ENCODE results near the gene KIAA1328.

The KIAA1328 gene

GRCh38 chr18:36963464-36963863 lies 134.5 kb downstream of the KIAA1328 start:
- no peak for DNase-seq

GRCh38 chr18:36974686-36975085 lies 145.8 kb downstream of the KIAA1328 start:
- no peak for DNase-seq

- DNase-seq, result no peak
Observed at GRCh38 chr18:36977121-36977520, 148.2 kb downstream of the KIAA1328 start.

DNA sequence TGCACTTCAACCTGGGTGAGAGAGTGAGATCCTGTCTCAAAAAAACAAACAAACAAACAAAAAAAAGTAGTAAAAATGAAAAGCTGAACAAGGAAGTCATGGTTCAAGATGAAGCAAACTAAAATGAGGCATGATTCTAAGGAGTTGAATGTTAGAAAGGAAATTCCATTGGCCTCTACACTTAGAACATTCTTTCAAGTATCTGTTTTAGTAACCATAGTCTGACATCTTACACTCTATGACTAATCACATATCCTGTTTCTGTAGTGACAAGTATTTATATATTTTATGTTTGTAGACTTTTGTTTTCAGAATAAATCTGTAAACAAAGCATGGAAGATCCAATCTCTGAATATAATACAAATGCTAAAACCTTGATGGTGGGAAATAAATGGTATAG lies 164.1 kb downstream of the KIAA1328 start:
- peak; percentile 5 for DNase-seq

DNA sequence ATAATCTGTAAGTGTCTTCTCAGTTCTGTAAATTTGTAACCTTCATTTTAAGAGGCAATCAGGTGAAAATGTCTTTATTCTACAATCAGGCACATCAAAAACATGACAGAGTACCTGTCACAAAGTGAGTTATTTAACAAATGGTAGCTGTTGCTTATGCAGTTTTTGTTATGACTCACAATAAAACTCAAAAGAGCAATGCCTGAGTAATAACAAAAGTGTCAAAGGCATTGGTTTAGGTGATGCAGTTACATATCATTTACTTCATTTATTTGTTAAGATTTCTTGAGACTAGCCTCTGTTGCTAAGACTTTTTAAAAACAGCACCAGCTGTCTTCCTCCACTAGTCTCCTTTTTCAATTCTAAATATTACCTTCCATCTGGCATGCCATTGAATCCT lies 177.8 kb downstream of the KIAA1328 start:
- DNase-seq, result no peak

DNA sequence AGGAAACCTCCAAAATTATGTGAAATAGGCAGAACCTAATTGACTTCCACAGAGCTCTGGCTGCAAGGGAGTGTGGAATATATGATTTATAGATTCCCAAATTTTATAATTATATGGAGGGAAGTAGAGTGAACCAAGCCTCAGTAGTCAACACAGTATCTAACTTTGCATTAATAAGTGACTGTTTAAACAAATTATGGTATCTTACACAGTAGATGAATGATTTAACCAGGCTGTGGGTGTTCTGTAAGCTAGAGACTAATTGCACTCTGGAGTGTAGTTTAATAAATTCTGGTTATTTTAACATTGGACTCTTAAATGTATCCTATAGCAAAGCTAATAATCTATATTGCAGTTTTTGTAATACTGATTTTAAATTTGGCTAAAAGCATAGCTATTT lies 183.5 kb downstream of the KIAA1328 start:
- DNase-seq, result no peak

DNA sequence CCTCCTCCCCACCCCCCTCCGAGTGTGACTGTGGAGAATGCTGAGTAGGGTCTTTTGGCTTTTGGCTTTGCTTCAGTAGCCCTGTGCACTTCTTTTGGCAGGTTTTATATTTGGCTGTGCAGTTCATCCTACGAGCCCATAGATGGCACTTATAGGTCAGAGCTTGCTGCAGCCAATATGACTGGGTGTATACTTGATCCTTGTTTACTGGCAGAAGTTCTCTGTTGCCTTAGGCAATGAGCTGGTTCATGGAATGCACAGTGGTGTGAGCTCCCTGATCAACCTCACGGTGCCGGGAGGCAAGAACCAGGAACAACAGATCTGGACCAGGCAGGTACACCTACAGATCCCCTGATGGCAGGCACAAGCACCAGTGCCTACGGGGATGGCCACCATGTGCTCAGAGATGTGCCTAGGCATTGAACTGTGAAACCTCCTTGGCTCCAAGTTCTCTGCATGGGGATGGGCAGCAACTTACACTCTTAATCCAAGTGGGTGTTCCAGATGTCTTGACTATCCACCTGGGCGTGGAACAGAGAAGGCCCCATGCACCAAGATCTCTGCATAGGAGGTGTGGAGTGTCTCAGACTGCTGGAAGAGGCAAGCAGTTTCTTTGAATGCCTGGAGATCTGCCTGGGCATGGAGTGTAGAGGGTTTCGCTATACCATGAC lies 190.4 kb downstream of the KIAA1328 start:
- peak; percentile 48 for DNase-seq

DNA sequence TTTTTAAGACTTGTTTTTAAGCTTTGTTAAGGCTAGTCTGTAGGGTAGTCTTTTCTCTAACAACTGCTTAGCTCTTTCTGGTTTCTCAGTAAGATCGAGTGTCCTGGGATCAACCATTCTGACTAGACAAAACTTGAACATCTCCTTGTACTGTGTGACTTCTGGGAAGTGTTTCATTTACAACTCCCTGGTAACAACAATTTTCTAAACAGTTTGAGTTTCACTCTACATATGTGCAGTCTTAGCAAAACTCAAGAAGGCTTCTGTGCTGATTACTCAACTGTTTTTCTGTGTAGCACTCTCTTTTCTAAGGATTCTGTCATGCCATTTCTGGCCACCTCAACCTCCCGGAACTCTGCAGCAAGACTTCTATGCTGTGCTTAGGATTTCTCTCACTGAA lies 204.5 kb downstream of the KIAA1328 start:
- DNase-seq, result no peak

- DNase-seq, result no peak
Observed at GRCh38 chr18:37042381-37042780, 213.5 kb downstream of the KIAA1328 start.

- no peak for DNase-seq
Observed at GRCh38 chr18:37055137-37055802, 226.3 kb downstream of the KIAA1328 start.

DNA sequence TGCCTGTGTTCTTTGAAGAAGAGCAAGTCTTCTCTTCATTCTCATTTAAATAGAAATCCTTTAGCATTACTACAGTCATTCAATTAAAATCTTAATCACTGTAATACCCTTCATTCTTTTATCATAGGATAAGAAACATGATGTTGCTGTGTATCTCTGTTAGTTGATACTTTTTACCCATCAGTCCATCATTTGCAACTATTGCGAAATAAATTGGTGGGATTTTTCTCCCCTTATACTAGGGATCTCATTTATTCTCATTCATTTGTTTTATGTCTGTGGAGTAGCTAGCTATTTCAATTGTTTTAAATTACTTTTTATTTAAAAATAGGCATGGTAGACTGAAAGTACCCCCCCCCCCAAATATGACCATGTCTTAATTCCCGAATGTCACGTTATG lies 235.3 kb downstream of the KIAA1328 start:
- no peak for DNase-seq

DNA sequence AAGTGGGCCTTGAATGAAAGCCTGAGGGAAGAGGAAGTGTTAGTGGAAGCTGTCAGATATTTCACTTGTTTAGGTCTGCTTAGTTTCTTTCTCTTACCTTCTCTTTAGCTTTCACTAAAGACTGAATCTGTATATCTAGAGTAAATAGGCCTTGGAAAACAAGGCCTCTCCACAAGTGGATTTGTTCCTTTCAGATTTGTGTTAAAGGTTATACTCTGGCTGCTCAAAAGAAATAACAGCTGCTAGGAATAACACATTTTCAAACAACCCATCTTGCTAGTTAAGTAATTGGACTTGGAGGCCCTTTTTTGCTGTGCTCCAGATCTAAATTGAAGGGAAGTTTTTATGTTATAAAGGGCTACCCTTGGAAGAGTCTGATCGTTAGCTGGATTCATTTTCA lies 236.3 kb downstream of the KIAA1328 start:
- DNase-seq, result no peak

DNA sequence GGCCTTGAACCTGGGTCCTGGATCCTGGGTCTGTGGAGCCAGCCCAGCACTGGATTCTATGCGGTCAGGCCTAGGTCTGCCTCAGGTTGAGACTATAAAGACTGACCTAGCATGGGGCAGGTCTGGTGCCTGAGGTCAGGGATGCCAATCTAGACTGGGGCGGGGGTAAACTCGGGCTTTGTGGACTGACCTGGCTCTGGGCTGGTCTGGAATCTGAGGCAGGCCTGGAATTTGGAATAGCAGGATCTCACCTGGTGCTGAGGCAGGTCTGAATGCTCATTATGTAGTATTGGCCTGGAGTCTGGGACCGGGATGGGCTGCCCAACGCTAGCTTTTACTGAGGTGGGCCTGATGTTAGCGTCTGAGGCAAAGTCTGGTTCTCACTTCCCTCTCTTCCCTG lies 256.0 kb downstream of the KIAA1328 start:
- DNase-seq, result no peak

DNA sequence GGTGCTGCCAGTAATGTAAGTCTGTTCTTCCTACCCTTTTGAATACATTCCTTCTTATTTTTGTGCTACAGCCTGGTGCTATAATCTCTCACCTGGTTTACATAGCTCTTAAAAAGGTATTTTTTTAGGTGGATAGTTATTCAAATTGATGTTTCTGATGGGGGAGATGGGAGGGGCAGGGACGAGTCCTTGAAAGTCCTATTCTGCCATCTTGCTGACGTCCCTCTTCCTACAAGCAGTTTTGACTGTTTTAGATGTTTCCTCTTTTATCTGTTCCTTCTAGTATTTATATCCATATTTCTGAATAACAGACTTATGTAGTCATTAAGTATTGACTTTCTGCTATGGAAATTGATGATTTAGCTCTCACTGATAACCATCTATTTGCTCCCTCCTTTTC lies 256.4 kb downstream of the KIAA1328 start:
- no peak for DNase-seq

DNA sequence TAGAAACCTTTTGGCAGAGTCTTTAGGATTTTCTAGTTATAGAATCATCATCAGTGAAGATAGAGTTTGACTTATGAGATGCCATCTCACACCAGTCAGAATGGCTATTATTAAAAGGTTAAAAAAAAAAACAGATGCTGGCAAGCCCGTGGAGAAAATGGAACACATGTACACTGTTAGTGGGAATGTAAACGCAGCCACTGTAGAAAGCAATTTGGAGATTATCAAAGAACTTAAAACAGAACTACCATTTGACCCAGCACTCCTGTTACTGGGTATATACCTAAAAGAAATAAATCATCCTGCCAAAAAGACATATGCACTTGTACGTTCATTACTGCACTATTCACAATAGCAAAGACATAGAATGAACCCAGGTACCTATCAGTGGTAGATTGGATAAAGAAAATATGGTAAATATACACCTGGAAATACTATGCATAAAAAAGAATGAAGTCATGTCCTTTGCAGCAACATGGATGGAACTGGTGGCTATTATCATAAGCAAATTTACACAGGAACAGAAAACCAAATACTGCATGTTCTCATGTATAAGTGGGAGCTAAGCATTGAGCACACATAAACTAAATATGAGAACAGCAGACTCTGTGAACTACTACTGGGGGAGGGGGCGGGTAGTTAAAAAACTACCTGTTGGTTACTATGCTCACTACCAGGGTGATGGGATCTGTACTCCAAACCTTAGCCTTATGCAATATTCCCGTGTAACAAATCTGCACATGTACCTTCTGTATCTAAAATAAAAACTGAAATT lies 279.0 kb downstream of the KIAA1328 start:
- no peak for DNase-seq

DNA sequence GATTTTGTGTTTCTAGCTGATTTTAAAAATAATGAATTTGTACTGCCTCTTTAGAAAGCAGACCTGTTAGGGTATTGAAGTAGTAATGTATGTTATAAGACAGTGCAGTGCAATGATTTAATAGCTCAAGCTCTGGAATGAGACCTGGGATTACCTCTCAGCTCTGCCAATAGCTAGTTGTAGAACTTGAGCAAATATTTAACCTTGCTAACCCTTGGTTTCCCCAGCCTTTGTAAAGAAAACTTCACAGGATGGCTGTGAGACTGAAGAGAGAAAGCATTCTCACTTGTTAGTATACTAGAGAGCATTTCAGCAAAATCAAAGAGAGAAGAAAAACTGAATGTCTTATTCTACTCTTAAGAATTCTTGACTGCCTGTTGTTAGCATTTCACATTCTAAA lies 293.9 kb downstream of the KIAA1328 start:
- no peak for DNase-seq

- no peak for DNase-seq
Observed at GRCh38 chr18:37124516-37124915, 295.6 kb downstream of the KIAA1328 start.

GRCh38 chr18:37135177-37135576 lies 306.2 kb downstream of the KIAA1328 start:
- no peak for DNase-seq

GRCh38 chr18:37138456-37138855 lies 309.5 kb downstream of the KIAA1328 start:
- DNase-seq, result no peak

DNA sequence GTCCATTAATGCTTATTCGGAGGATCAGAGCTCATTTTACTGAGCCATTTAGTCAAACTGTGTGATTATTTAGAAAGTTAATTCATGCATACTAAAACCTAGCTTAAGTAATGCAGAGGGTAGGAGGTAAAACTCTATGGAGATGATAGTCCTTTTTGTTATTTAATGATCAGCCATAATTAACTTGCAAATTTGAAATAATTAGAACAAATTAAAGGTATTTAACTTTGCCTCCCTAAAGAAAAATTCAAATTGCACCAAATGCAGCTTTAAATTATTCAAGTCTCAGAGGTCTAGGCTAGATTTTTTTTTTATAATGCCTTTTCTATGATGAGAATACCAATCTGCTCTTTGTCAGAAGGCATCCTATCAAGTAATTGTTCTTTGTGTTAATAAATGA lies 310.9 kb downstream of the KIAA1328 start:
- DNase-seq, result no peak

- no peak for DNase-seq
Observed at GRCh38 chr18:37144921-37145320, 316.0 kb downstream of the KIAA1328 start.

DNA sequence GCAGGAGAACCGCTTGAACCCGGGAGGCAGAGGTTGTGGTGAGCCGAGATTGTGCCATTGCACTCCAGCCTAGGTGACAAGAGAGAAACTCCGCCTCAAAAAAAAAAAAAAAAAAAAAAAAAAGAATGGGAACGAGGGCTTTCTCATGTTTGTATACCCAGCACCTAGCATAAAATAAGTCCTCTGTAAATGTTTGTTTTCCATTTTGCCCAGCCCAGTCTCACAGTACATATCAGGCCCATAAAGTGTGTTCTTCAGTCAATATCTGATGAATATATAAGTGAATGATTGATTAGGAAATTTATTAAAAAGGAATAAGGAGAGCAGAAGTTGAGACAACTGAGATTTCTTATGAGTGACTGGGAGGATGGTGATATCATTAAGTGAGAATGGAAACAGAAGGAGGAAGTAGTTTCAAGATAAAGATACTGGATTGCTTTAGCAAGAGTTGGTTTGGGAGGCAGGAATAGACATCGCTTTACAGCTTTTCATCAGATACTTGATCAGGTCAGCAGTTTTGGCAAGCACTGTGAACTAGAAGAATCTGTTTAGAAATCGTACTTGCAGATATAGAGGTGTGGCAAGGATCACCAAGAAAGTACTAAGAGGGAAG lies 327.5 kb downstream of the KIAA1328 start:
- DNase-seq, result no peak

GRCh38 chr18:37160038-37160820 lies 331.3 kb downstream of the KIAA1328 start:
- DNase-seq, result no peak

Measured in NCI-H226 (cell line).